Bronchial epithelial cell (primary cell): ENCODE data around the gene FYB1. TPM values are rescaled to one million over a fixed set of nuclear protein-coding genes. Genes with fewer than 3 reads are reported as not detected.

Experiments used
- DNase-seq: peaks from one replicate; pipeline ENCODE4 v3.0.0-alpha.2; 2010; ENCODE audit warnings: low read depth
- FAIRE-seq: peaks from 2 replicates; lab custom pipeline; 2011; peaks lifted over from hg19 to GRCh38; lab: Jason Lieb, UNC
- H3K27me3 ChIP-seq: 2 replicates; pipeline ENCODE4 v1.5.1; 2011; ENCODE audit warnings: low read length; ENCODE audit not compliant: control insufficient read depth, insufficient read depth
- H3K36me3 ChIP-seq: 2 replicates; pipeline ENCODE4 v1.5.1; 2011; ENCODE audit warnings: low read length; ENCODE audit not compliant: control insufficient read depth, insufficient read depth
- H3K4me3 ChIP-seq: 2 replicates; pipeline ENCODE4 v1.5.1; 2011; ENCODE audit warnings: mild to moderate bottlenecking, low read depth, low read length, control low read depth
- total RNA-seq: library from RNA; depleted of rRNA; stranded (reverse); fragments of >200 nt; gene quantifications from 2 replicates; pipeline ENCODE4 v1.2.1, GENCODE V29; 2014
- TF ChIP-seq, protein P1 (sequence below): IDR thresholded peaks from 2 replicates; pipeline ENCODE4 v1.5.1; 2011; ENCODE audit warnings: mild to moderate bottlenecking, moderate library complexity, low read length, control low read depth, inconsistent platforms; ENCODE audit not compliant: insufficient read depth, severe bottlenecking

The FYB1 gene
- total RNA-seq, 1 donor from 2014 or later: 0.26 TPM

DNA sequence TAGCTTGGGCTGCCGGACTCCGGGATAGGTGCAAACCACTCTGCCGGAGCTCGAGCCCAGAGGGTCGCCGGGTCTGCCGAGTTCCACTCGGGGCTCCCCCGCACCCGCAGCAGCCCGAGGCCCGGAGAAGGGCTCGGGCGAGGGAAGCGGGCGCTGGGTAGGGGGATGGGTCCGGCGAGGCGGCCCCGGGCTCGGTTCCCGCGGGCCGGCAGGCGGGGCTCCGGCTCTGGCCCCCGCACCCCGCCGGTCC is 145.7 kb downstream of the FYB1 start:
- Histone ChIP-seq H3K36me3 (no peaks in the 10 kb centered on the region), H3K27me3 (no peaks in the 10 kb centered on the region), H3K4me3 (peak overlapping the region; percentile 93)
- DNase-seq (no peak), FAIRE-seq (no peak)
- TF ChIP-seq, protein P1, sequence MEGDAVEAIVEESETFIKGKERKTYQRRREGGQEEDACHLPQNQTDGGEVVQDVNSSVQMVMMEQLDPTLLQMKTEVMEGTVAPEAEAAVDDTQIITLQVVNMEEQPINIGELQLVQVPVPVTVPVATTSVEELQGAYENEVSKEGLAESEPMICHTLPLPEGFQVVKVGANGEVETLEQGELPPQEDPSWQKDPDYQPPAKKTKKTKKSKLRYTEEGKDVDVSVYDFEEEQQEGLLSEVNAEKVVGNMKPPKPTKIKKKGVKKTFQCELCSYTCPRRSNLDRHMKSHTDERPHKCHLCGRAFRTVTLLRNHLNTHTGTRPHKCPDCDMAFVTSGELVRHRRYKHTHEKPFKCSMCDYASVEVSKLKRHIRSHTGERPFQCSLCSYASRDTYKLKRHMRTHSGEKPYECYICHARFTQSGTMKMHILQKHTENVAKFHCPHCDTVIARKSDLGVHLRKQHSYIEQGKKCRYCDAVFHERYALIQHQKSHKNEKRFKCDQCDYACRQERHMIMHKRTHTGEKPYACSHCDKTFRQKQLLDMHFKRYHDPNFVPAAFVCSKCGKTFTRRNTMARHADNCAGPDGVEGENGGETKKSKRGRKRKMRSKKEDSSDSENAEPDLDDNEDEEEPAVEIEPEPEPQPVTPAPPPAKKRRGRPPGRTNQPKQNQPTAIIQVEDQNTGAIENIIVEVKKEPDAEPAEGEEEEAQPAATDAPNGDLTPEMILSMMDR: no peak

DNA sequence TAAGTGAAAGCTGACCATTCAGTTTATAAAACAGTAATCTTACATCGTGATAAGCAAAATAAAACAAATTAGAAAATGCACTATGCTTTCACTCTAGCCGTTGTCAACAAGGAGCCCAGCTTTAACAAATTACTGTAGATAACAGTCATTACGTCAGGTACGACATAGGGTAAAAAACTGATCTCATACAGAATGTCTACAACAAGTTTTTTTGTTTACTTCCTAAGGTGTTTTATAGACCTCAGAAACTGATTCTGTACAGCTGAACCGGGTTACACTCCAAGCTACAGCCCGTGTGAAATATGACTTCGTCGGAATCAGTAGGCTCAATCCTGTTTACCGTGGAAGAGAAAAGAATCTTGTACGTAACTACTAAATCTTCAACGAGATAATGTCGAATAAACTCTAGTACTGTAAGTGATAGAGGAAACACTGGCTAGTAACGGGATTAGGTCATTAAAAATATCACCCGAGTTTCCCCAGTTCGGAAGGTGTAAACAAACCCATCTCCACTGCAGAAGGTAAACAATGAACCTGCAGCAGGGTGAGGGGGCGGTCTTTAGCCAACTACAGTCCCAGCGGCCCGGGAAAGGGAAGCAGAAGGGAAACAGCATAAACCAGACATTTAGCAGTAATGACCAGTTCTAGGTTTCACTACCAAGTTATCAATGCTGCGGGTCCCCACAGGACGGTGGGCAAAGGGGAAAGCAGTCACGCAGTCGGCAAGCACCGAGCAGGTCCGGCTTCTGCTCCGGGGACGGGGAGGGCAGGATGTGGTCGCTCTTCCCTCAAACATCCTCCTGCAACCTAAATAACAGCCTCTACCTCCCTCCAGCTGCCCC is 146.2 kb downstream of the FYB1 start:
- FAIRE-seq (no peak), DNase-seq (peak; percentile 57)
- Histone ChIP-seq H3K27me3 (no peaks in the 10 kb centered on the region), H3K36me3 (no peaks in the 10 kb centered on the region), H3K4me3 (peak overlapping the region; percentile 93)
- TF ChIP-seq, protein P1: no peak

DNA sequence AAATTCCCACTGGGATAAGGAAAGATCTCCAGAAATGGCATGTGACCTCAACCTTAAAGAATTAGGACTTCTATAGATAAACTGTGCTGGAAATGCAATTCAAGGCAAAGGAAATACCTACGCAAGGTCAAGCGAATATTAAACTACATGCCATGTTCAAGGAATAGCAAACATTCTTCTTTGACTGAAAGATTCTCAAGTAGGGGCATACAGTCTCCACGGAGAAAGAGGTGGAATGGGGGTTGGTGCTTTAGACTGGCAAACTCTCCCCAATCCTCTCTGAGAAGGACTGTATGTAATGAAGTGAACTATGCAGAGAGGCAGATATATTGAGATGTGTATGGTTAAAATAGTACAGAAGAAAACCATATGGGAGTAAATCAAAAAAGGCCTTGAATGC is 151.3 kb downstream of the FYB1 start:
- DNase-seq: no peak
- Histone ChIP-seq H3K4me3 (no peak overlapping the region), H3K27me3 (no peaks in the 10 kb centered on the region), H3K36me3 (peaks cover 2% of the 10 kb centered on the region)
- FAIRE-seq: no peak
- TF ChIP-seq, protein P1: no peak

DNA sequence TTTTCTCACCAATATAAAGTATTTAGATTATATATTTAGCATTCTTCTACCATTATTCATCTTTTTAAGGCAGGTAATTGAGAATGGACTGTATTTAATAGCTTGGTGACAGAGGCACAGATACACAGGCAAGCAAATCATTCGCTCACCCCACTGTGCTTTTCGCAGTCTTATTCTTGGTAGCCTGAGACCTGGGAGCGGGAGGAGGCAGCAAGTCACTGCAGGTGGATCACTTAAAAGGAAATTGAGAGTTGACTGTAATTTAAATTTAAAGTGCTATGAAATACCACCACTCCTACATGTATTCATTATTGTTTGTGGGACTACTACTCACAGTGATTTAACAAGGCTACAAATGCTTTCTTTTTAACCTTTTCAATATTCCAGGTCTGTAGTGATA is 154.9 kb downstream of the FYB1 start:
- TF ChIP-seq, protein P1: no peak
- peaks cover 2% of the 10 kb centered on the region for H3K36me3 ChIP-seq
- DNase-seq: no peak
- FAIRE-seq: no peak
- no peaks in the 10 kb centered on the region for H3K27me3 ChIP-seq
- no peak overlapping the region for H3K4me3 ChIP-seq

DNA sequence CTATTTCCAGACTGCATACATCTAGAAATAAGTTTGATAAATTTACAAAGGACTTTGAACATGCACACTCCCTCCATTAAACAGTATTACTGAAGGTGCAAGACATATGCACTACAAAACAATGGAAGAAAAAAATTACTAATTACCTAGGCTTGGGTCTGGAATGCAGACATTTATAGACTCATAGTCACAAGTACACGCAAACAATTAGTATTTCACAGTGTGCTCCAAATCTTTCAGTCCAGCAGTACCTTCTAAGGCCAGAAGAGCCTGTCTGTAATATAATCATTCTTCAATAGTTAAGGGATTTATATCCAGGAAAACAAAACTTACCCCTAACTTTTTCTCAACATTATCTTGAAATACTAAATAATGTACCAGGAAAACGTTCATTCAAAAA is 156.3 kb downstream of the FYB1 start:
- Histone ChIP-seq H3K4me3 (no peak overlapping the region), H3K36me3 (peaks cover 2% of the 10 kb centered on the region), H3K27me3 (no peaks in the 10 kb centered on the region)
- no peak for DNase-seq
- FAIRE-seq: no peak
- TF ChIP-seq, protein P1: no peak

DNA sequence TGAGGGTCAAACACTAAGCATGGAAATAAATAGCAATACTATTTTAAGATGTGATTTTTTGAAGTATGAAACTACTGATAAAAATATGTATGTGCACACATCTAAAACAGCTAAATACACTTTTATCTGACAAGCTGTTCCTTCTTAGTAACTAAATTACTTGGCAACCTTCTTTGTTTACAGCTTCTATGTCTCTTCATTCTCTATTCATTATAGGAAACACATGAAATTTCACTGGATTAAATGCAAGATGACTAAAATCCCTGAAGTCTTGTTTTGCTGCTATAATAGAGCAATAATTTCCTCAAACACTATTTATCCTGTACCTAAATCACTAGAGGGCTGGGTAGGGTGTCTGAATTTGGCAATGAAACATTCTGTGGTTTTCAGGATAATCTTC is 156.8 kb downstream of the FYB1 start:
- TF ChIP-seq, protein P1: no peak
- no peak overlapping the region for H3K4me3 ChIP-seq
- FAIRE-seq: no peak
- H3K27me3 ChIP-seq: no peaks in the 10 kb centered on the region
- peaks cover 2% of the 10 kb centered on the region for H3K36me3 ChIP-seq
- DNase-seq: no peak
